Activated naive CD4-positive, alpha-beta T cell (primary cell): ENCODE results near the gene GUK1.
"Not testable (repeated sequence)": the region's sequence is repeated elsewhere in the genome, so short reads cannot be mapped to it uniquely, and the experiment has no call there.

Experiments used
- DNase-seq, 4 experiments: peaks; one replicate each; lab custom pipeline; 2025; lab: John Stamatoyannopoulos, UW

Gene GUK1

DNA sequence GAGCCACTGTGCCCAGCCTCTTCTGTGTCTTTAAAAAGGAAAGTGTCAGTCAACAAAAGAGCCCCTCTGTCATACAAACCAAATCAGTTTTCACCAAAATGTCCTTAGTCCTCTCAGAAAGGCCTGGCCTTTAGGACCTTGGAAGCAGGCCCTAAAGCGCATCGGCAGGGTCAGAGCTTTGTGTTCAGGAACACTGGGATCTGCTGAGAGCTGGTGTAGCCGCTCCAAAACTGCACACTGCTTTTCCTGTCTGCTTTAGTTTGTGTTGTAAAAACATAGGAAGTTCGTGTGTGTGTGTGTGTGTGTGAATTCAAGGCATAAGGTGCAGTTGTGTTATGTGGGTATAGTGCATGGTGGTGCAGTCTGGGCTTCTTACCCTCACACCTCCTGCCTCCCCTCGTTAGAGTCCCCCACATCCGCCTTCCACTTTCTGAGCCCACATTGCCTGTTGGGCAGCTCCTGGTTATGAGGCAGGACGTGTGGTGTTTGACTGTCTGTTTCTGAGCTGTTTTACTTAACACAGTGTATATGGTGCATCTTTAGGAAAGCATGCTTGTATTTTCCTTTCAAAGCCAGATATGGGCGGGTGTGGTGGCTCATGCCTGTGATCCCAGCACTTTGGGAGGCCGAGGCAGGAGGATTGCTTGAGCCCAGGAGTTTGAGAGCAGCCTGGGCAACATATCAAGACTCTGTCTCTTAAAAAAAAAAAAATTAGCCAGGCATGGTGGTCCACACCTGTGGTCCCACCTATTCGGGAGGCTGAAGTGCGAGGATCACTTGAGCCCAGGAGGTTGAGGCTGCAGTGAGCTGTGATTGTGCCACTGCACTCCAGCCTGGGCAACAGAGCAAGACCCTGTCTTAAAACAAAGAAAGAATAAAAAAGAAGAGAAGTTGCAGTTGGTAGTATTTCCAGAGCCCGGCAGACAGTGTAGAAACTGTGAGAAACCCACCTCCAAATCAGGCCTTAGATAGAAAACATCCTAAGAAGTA lies 37.9 kb downstream of the GUK1 start:
- DNase-seq = no peak

DNA sequence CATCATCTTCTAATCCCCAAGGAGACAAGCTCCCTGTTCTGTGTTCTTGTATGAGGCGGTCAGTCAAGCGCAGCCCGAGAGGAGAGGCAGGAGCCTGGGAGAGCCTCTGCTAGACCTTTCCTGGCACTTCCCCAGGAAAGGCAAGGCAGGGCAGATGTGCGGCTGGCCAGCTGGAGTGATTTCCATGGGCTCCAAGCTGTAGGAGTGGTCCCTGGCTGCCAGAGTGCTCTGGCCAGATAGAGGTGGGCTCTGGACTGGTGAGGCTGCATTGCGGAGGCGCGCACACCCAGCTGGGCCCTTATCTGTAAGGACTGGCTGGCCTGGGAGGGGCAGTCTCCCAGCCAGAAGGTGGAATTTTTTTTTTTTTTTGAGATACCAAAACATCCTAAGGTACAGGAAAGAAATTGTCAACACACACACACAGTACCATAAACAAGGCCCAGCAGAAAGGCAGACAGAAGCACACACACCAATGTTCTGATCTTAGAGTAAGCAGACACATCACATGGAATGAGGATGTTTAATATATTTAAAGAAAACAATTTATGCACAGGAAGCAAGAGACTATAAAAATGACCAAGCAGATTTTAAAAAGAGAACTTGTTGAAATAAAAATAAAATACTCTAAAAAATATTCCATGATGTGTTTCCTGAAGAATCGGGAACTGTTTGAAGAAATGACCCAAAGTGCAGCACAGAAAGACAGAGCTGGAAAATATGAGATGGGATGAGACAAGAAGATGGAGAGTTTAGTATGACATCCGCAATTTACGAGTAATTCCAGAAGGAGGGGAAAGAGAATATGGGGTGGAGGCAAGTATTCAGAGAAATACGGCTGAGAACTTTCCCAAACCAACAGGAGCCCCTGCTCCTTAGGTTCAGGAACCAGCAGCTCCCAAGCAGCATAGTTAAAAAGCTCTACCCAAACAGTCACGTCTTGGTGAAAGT lies 38.9 kb downstream of the GUK1 start:
- DNase-seq = no peak

DNA sequence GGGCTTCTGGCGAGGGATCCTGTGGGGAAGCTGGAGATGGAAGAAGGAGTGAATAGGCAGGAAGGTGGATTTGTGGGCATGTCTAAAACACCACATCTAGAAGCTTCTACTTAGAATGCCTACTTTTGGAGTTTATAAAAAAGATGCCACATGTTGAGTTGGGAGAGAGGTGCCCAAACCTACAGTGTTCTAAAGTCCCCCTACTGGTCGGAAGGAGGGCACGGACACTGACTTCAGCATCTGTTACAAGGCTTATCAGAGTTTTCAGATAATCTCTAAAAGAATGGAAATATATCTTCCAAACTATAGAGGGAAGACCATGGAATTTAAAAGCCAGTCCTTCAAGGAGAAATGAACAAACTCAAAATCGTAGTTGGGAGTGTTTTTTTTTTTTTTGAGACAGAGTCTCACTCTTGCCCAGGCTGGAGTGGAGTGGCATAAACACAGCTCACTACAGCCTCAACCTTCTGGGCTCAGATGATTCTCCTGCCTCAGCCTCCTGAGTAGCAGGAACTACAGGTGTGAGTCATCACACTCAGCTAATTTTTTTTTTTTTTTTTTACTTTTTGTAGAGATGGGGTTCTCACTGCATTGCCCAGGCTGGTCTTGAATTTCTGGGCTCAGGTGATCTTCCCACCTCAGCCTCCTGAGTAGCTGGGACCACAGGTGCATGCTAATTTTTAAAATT lies 40.3 kb downstream of the GUK1 start:
- no peak for DNase-seq

DNA sequence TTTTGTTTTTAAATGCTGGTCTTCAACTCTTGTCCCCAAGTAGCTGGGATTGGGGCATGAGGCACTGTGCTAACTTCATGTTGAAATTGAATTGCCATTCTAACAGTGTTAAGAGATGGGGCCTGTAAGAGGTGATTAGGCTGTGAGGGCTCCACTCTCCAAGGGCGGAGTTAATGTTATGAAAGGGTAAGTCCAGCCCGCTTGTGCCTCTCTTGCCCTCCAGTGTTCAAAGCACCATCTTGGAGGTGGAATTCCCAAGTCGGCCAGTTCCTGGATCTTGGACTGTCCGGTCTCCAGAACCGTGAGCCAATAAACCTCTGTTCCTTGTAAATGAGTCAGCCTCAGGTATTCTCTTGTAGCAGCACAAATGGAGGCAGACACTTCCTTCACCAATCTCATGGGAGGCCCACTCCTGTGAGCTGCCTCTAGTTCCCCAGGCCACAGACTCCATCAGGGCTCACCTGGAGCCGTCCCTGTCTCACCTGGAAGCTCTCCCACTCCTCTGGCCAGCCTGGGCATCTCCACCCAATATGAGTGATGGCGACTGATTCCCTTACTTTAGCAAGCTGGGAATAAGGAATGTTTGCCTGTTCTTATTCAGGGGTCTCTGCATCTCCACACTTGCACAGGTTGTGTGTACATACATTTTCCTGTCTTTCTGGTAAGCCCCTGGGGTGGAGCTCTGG lies 41.0 kb downstream of the GUK1 start:
- no peak for DNase-seq

DNA sequence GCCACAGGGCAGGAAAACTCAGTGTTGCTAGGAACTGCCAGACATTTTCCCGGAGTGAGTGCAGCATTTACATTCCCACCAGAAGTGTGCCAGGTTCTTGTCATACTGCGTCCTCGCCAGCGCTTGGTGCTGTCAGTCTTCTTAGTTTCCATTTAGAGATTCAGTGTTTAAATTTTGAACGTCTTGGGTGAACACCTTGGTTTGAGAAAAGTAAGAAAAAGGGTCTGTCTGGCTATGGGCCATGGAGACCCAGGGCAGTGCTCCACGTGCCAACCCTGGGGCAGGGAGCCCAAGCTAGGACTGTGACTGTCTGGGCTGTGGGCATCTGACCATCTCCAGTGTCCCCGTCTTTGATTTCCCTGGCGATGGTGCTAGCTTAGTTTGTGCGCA lies 41.6 kb downstream of the GUK1 start:
- DNase-seq = no peak

DNA sequence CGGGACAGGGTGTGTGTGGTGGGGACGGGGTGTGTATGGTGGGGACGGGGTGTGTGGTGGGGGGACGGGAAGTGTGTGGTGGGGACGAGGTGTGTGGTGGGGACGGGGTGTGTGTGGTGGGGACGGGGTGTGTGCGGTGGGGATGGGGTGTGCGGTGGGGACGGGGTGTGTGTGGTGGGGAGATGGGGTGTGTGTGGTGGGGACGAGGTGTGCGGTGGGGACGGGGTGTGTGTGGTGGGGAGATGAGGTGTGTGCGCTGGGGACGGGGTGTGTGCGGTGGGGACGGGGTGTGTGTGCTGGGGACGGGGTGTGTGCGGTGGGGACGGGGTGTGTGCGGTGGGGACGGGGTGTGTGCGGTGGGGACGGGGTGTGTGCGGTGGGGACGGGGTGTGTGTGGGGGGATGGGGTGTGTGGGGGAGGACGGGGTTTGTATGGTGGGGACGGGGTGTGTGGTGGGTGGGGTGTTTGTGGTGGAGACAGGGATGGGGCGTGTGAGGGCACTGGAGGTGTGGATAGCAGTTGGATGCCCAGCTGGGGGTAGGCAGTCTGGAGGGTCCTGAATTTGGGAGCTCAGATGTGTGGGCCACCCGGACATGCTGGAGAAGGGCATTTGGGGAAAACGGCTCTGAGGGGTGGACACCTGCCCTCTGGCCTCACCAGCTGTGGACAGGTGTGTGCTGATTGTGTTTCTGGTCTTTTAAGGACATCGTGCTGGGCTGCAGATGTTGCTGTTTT lies 42.4 kb downstream of the GUK1 start:
- DNase-seq = no peak

DNA sequence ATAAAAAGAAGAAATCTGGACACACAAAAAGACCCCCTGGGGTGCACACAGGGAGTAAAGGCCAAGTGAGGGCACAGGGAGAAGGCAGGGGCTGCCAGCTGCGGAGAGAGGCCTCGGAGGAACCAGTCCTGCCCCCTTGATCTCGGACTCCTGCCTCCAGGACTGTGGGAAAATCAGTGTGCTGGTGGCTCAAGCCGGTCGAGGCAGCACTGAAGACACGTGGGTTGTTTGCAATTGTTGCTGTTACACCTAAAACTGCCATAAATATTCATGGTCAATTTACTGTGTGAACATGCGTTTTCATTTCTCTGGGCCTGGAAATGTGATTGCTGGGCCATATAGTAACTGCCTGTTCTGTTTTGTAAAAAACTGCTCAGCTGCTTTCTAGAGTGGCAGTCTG lies 44.1 kb downstream of the GUK1 start:
- DNase-seq = no peak

DNA sequence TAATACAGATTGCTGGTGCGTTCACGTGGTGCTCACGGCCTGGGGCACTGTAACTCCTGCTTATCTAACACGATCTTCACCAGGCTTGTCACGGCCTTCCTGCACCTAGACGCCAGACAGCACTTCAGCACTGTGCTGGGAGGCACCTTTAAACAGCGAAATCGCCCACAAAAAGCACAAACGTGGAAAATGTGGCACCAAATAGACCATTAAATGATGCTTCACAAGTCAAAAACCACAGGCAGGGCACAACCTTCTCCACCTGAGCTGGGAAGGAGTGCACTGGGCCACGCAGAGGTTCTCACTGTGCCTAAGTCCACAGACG lies 45.5 kb downstream of the GUK1 start:
- no peak for DNase-seq

DNA sequence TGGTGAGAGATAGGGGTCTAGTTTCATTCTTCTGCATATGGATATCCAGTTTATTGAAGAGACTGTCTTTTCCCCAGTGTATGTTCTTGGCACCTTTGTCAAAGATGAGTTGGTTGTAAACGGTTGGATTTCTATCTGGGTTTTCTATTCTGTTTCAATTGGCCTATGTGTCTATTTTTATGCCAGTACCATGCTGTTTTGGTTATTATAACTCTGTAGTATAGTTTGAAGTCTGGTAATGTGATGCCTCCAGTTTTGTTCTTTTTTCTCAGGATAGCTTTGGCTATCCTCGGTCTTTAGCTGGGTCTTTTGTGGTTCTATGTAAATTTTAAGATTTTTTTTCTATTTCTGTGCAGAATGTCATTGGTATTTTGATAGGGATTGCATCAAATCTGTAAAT lies 48.2 kb downstream of the GUK1 start:
- DNase-seq = not testable (repeated sequence)

DNA sequence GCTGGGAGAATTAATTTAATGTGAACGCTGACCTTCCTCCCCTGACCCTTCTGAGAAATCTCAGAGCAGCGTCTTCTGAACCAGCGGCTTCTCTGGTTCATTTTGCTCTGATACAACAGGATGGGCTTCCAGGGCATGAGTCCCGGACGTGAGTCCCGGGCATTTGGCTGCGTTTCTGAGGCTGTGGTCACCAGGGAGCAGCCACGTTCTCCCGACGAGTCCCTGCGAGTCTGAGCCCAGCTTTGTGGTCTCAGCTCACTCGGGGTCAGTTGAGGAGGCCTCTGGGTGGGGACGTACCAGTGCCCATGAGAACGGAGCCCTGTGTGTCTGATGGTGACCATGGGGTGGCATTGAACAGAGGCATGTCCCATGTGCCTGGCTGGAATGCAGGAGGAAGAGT lies 50.1 kb downstream of the GUK1 start:
- DNase-seq = no peak

DNA sequence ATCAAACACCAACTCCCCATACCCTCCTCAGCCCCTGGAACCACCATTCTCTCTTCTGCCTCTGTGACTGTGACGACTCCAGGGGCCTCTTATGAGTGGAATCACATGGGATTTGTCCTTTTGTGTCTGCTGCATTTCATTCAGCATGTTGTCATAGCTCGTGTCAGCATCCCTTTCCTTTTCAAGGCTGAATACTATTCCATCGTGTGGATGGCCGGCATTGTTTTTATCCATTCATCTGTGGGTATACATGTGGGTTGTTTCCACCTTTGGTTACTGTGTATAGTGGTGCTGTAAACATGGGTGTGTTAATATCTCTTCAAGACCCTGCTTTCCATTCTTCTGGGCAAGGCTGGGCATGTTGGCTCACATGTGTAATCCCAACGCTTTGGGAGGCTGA lies 50.7 kb downstream of the GUK1 start:
- DNase-seq = no peak

DNA sequence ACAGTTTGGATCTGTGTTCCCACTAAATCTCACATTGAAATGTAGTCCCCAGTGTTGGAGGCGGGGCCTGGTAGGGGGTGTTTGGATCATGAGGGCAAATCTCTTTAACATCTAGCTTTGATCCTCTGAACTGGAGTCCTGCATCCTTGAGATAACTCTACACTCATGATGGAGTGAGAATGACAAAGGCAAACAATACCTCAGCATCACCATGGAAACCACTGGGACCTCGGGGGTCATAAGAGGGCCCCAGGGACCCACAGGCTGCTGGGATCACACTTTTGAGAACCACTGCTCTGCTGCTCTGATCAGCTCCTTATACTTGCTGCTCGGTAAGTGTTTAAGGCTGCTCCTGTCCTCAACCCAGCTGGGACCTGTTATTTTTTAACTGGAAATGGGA lies 54.4 kb downstream of the GUK1 start:
- DNase-seq = no peak

DNA sequence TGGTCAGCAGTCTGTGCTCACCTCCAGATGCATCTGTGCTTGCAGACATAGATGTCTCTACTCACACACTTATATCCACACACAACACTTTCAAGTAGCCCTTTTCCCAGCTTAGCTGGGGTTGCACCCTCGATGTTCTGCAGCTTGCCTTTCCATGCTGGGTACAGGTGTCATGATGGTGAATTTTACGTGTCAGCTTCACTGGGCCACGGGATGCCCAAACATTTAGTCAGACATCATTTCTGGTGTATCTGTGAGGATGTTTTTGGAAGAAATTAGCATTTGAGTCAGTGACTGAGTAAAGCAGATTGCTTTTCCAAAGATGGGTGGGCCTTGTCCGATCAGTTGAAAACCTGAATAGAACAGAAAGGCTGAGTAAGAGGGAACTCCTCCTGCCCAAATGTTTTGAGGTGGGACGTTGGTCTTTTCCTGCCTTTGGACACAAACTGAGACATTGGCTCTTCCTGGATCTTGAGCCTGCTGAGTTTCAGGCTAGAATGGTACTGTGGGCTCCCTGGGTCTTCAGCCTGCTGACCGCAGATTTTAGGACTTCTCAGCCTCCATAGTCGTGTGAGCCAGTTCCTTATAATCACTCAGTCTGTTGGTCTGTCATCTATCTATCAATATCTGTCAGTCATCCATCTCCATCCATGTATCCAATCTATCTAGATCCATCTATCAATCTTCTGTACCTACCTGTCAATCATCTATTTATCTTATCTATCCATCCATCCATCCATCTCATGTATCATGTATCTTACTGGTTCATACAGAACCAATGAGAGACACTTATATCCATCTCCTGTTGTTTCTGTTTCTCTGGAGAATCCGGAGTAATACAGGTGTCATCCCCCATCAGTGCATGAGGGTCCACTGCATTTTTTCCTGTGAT lies 55.1 kb downstream of the GUK1 start:
- no peak for DNase-seq

DNA sequence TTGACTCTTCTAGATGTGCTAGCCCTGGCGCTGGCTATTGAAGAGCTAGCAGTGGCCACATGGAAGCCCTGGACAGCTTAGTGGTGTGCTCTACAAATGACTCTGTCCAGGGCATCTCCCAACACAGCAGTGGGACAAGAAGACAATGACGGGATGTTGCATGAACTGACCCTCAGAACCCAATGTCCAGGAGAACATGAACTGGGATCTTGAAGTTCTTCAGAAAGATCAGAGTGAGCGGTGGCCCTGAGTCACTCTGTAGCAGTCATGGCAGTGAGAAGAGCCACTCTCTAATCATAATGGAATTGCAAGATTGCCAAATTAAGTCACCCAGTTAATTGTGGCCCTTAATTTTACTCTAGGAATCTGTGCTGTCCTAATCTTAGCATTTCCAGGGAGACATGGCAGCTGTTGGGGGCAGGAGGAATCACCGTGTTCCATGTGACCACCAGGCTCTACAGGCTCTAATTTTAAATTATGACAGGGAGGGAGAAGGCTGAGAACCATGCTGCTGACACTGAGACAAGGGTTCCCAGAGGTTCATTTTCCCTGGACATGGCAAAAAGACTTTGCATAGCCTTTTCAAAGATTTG lies 57.6 kb downstream of the GUK1 start:
- DNase-seq = no peak
